GM21723 (cell line): ENCODE measurements around the gene CARD11.
"Not testable (repeated sequence)": the region's sequence is repeated elsewhere in the genome, so short reads cannot be mapped to it uniquely, and the experiment has no call there.

ENCODE experiments used
- ATAC-seq: cut with Tn5 transposase; IDR thresholded peaks from one replicate; pipeline ENCODE4 v1.9.1; 2021; ENCODE audit warnings: mild to moderate bottlenecking, moderate library complexity; ENCODE audit not compliant: unreplicated experiment

CARD11 gene

GRCh38 chr7:2966466-2967078, 77.1 kb downstream of the CARD11 start:
- no peak for ATAC-seq

- no peak for ATAC-seq
Measured at GRCh38 chr7:2965745-2966270, 77.9 kb downstream of the CARD11 start.

- no peak for ATAC-seq
Measured at GRCh38 chr7:2965301-2965700, 78.4 kb downstream of the CARD11 start.

- no peak for ATAC-seq
Measured at GRCh38 chr7:2964208-2964607, 79.5 kb downstream of the CARD11 start.

GRCh38 chr7:2962865-2963264, 80.8 kb downstream of the CARD11 start:
- ATAC-seq: no peak

- ATAC-seq: no peak
Measured at GRCh38 chr7:2959828-2960599, 83.7 kb downstream of the CARD11 start.

GRCh38 chr7:2959103-2959680, 84.5 kb downstream of the CARD11 start:
- ATAC-seq: no peak

- ATAC-seq: no peak
Measured at GRCh38 chr7:2958416-2959102, 85.1 kb downstream of the CARD11 start.

- not testable (repeated sequence) for ATAC-seq
Measured at GRCh38 chr7:2957369-2957727, 86.3 kb downstream of the CARD11 start.

GRCh38 chr7:2956526-2957368, 86.9 kb downstream of the CARD11 start:
- ATAC-seq: no peak

GRCh38 chr7:2956076-2956475, 87.6 kb downstream of the CARD11 start:
- ATAC-seq: no peak

- no peak for ATAC-seq
Measured at GRCh38 chr7:2955269-2955668, 88.4 kb downstream of the CARD11 start.

- no peak for ATAC-seq
Measured at GRCh38 chr7:2954433-2954853, 89.2 kb downstream of the CARD11 start.

- no peak for ATAC-seq
Measured at GRCh38 chr7:2953588-2954407, 89.9 kb downstream of the CARD11 start.

GRCh38 chr7:2953099-2953498, 90.6 kb downstream of the CARD11 start:
- no peak for ATAC-seq

- ATAC-seq: no peak
Measured at GRCh38 chr7:2952316-2952715, 91.4 kb downstream of the CARD11 start.

GRCh38 chr7:2950578-2950977, 93.1 kb downstream of the CARD11 start:
- no peak for ATAC-seq

GRCh38 chr7:2948749-2949148, 94.9 kb downstream of the CARD11 start:
- ATAC-seq: no peak

- no peak for ATAC-seq
Measured at GRCh38 chr7:2947058-2947780, 96.4 kb downstream of the CARD11 start.
